Measurements from ENCODE around the gene PCK2.

Gene PCK2

DNA sequence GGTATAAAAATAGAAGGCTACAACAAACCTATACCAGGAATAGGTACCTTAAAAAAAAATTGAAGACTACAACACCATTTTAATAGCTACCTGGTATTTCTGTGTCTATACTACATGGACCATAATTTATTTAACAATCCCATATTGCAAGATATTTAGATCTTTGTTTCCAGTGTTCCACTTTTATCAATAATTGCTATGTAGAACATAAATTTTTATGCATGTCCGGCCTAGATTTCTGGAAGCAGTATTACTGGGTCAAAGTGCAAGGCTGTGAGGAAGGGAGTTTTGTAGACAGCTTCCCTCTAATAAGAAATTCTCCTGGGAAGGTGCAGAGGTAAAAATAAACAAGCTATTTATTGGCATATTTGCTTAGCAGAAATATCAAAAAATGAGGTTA lies 16.4 kb downstream of the PCK2 start:
- TF ChIP-seq ZNF792 (tag by site-specific recombination; IDR thresholded peaks at IDR 0.05) (no peak), SP7 (tag by site-specific recombination; IDR thresholded peaks at IDR 0.05) (no peak), ZNF114 (tag by site-specific recombination; IDR thresholded peaks at IDR 0.05) (no peak), ZNF776 (tag by site-specific recombination; IDR thresholded peaks at IDR 0.05; ENCODE audit: borderline replicate concordance) (no peak), ZNF121 (tag by site-specific recombination; IDR thresholded peaks at IDR 0.05) (no peak), GLI4 (tag by site-specific recombination; IDR thresholded peaks at IDR 0.05) (no peak), ZNF560 (tag by site-specific recombination; IDR thresholded peaks at IDR 0.05; ENCODE audit: borderline replicate concordance) (no peak), ZNF239 (tag by site-specific recombination; IDR thresholded peaks at IDR 0.05) (no peak), ZNF548 (tag by site-specific recombination; IDR thresholded peaks at IDR 0.05) (no peak), ZNF274 (IDR thresholded peaks at IDR 0.05; ENCODE audit: low read length) (no peak), ZNF274 (tag by site-specific recombination; IDR thresholded peaks at IDR 0.05; ENCODE audit: borderline replicate concordance) (no peak)
- TF ChIP-seq, protein P1, sequence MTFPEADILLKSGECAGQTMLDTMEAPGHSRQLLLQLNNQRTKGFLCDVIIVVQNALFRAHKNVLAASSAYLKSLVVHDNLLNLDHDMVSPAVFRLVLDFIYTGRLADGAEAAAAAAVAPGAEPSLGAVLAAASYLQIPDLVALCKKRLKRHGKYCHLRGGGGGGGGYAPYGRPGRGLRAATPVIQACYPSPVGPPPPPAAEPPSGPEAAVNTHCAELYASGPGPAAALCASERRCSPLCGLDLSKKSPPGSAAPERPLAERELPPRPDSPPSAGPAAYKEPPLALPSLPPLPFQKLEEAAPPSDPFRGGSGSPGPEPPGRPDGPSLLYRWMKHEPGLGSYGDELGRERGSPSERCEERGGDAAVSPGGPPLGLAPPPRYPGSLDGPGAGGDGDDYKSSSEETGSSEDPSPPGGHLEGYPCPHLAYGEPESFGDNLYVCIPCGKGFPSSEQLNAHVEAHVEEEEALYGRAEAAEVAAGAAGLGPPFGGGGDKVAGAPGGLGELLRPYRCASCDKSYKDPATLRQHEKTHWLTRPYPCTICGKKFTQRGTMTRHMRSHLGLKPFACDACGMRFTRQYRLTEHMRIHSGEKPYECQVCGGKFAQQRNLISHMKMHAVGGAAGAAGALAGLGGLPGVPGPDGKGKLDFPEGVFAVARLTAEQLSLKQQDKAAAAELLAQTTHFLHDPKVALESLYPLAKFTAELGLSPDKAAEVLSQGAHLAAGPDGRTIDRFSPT (tag by site-specific recombination; IDR thresholded peaks at IDR 0.05), result no peak
- TF ChIP-seq, protein P2, sequence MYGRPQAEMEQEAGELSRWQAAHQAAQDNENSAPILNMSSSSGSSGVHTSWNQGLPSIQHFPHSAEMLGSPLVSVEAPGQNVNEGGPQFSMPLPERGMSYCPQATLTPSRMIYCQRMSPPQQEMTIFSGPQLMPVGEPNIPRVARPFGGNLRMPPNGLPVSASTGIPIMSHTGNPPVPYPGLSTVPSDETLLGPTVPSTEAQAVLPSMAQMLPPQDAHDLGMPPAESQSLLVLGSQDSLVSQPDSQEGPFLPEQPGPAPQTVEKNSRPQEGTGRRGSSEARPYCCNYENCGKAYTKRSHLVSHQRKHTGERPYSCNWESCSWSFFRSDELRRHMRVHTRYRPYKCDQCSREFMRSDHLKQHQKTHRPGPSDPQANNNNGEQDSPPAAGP (tag by site-specific recombination; IDR thresholded peaks at IDR 0.05), result no peak
- POLR2A ChIA-PET, result interaction anchor here (0.5 to 7.1 kb wide), 4 partner anchors 13 to 267 kb away, joined by 3 to 56 read pairs (median 6); partner anchors contain the start of gene PCK2
- no peak overlapping the region for H3K4me3 ChIP-seq (ENCODE audit: low read depth, low read length)
- no peak overlapping the region for H3K27ac ChIP-seq (ENCODE audit: extremely low read depth, low read depth, low read length)
- no peaks in the 10 kb centered on the region for H3K36me3 ChIP-seq (ENCODE audit: control insufficient read depth in 2 of 2, insufficient read depth in 1 of 2, low read length in 2 of 2)
- CTCF ChIA-PET, result interaction anchor here (0.5 to 8.9 kb wide), 8 partner anchors 17 to 296 kb away, joined by 3 to 163 read pairs (median 4); partner anchors contain the start of genes EMC9, IRF9 and PCK2
- no peaks in the 10 kb centered on the region for H3K9me3 ChIP-seq (ENCODE audit: control insufficient read depth, insufficient read depth, low read depth, low read length)
- H3K4me1 ChIP-seq (ENCODE audit: control insufficient read depth, insufficient read depth, low read length), result no peaks in the 10 kb centered on the region

DNA sequence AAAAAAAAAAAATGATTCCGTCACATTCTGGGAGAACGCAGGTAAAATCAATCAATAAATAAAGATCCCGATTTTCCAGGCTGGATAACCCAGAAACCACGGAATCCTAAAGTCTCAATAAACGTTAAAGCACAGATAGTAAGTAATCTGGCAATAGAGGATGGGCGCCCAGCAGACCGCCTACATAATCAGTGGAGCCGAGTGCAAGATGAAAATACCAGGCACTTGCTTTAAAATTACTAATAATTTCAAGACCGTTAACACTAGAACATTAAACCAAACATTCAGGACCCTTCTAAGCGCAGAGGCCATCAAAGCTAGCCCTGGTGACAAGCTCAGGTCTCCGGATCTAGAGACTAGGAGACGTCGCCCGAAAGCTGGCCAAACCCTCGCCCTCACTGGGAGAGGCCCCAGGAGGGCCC lies 19.3 kb downstream of the PCK2 start:
- no peaks in the 10 kb centered on the region for H3K4me1 ChIP-seq (ENCODE audit: control insufficient read depth, insufficient read depth, low read length)
- no peaks in the 10 kb centered on the region for H3K9me3 ChIP-seq (ENCODE audit: control insufficient read depth, insufficient read depth, low read depth, low read length)
- peaks cover 0 to 21% of the 10 kb centered on the region in 2 experiments; a peak in 1 of 3 replicates for H3K36me3 ChIP-seq (ENCODE audit: control insufficient read depth in 2 of 2, insufficient read depth in 1 of 2, low read length in 2 of 2)
- H3K4me3 ChIP-seq (ENCODE audit: low read depth, low read length), result peak overlapping the region; percentile 98
- peak; percentile 91 for TF ChIP-seq ZNF335 (tag by site-specific recombination; conservative IDR thresholded peaks at IDR 0.05)
- TF ChIP-seq, protein P3, sequence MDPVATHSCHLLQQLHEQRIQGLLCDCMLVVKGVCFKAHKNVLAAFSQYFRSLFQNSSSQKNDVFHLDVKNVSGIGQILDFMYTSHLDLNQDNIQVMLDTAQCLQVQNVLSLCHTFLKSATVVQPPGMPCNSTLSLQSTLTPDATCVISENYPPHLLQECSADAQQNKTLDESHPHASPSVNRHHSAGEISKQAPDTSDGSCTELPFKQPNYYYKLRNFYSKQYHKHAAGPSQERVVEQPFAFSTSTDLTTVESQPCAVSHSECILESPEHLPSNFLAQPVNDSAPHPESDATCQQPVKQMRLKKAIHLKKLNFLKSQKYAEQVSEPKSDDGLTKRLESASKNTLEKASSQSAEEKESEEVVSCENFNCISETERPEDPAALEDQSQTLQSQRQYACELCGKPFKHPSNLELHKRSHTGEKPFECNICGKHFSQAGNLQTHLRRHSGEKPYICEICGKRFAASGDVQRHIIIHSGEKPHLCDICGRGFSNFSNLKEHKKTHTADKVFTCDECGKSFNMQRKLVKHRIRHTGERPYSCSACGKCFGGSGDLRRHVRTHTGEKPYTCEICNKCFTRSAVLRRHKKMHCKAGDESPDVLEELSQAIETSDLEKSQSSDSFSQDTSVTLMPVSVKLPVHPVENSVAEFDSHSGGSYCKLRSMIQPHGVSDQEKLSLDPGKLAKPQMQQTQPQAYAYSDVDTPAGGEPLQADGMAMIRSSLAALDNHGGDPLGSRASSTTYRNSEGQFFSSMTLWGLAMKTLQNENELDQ (tag by site-specific recombination; IDR thresholded peaks at IDR 0.05; ENCODE audit: low read depth), result no peak
- no peak for TF ChIP-seq GLI2 (tag by site-specific recombination; IDR thresholded peaks at IDR 0.05; ENCODE audit: borderline replicate concordance, low read depth)
- TF ChIP-seq ZNF626 (tag by site-specific recombination; IDR thresholded peaks at IDR 0.05), result no peak
- TF ChIP-seq ZNF146 (tag by site-specific recombination; IDR thresholded peaks at IDR 0.05), result 0 out of 2 replicates have a peak, but pooled peaks have one; percentile 1
- TF ChIP-seq ZNF174 (tag by site-specific recombination; IDR thresholded peaks at IDR 0.05), result no peak
- ChIA-PET CTCF (interaction anchor here (1.3 to 2.4 kb wide), 5 partner anchors 18 to 55 kb away, joined by 4 to 13 read pairs (median 13); partner anchors contain the start of genes IRF9 and PCK2), POLR2A (interaction anchor here (0.7 to 8.3 kb wide), 10 partner anchors 11 to 158 kb away, joined by 4 to 163 read pairs (median 10); partner anchors contain the start of genes CHMP4A, EMC9, IRF9 and PCK2)
- peak overlapping the region; percentile 94 for H3K27ac ChIP-seq (ENCODE audit: extremely low read depth, low read depth, low read length)

All from HEK293 (cell line).